HPDE6-E6E7 (cell line): ENCODE data around the gene SNCAIP.
"Not testable (repeated sequence)": the region's sequence is repeated elsewhere in the genome, so short reads cannot be mapped to it uniquely, and the experiment has no call there.

Experiments used
- DNase-seq: peaks from one replicate; pipeline ENCODE4 v3.0.0; 2011; ENCODE audit warnings: missing footprints; ENCODE audit errors: extremely low spot score

Gene SNCAIP

DNA sequence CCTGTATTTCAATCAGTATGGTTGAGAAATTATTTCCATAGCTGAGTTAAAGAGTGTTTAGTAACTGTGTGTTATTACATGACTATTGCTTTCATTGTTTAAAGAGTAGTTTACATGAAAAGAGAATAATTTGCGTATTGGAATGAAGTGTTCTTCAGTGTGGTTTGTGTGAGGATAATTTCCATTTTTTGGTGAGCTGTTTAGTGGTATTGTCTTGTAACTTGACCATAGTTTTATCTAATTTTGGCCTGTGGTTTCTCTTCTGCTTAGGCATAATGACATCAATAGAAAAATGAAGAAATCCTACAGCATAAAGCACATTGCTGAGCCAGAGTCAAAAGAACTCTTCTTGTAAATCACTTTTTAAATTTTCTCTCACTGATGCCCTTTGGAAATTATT is 151.2 kb downstream of the SNCAIP start:
- no peak for DNase-seq

DNA sequence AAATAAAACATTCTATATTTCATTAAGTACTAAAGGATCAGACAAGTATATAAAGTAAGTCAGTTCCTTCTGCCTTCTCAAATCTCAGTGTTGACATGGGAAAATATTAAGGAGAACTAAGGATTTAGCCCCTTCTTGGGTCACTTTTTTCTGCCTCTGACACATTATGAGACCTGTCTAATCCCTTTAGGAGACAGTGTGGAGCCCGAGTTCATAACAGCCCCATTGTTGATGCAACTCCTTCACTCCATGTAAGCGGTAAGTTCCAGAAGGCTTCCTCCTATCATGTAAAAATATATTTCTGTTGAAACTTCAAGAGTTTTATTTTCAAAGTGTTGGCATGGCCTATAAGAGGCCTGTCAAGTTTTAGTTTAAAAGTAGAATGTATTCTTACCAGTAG is 152.2 kb downstream of the SNCAIP start:
- no peak for DNase-seq

DNA sequence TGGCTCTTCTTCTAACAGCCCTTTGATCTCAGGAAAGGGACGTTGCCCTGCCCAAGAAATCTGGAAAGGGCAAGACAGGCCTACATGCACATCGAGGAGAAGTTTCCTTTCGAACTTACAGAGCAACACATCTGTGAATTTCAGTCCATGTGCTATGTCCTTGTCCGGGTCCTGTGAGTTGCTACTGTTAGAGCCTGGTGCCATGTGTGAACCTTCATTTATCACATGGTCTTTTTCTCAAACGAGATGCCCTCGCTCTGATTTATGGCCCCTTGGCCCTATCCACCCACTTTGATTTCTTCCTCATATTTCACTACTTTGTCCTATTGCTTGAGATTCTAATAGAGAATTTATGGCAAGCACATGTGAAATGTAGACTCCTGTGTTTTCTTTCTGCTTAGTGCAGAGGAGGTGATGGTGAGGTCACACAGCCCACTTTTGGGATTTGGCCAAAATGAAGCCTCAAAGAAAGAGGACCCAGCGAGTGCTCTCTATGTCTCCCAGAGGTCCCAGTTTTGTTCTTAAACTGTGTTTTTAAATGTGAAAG is 153.1 kb downstream of the SNCAIP start:
- no peak for DNase-seq

DNA sequence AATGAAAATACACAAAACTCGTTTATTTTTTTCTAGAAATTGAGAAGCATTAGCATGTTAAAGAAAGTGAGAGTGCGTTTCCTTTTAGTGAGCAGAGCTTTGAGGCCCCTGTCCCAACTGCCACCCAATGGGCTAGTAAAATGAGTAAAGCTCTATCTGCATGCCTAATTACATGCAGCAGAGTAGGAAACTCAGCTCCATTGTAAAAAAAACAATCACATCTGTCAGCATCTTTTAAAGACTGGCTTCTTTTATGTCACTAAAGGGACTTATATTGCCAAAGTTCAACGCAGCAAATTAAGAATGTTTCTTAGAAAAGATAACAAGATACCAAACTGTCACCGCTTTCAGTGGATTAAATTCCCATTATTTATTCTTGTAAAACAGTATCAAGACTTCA is 154.0 kb downstream of the SNCAIP start:
- no peak for DNase-seq

DNA sequence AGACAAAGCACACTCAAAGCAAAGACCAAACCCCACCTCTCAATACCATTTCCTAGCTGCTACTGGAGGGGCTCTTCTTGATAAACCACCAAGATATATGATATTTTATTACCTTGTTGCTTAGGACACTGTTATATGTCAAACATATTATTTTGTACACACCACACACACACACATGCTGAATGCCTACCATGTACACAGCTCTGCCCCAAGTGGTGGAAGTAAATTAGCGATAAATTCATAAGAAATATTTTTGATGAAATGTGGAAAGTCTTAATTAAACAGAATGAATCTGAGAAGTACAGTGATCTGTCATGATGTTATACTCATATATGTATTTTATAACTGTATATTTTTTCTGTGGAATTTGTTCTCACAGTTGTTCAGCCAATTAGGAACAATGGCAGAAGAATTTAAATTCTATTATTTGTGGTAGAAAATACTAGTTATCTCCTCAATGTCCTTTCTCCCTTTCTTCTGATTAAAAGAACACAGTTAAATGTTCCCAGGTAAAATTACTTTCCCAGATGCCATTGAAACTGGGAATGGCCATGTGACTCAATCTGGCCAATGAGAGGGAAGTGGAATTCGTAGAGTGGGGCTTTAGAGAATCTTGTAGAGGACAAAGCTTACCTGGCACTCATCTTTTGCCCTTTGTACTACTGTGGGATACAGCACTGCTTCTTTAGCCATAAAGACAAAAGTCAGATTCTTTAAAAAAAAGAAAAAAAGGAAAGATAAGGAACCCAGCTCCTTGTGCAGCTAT is 156.5 kb downstream of the SNCAIP start:
- no peak for DNase-seq

DNA sequence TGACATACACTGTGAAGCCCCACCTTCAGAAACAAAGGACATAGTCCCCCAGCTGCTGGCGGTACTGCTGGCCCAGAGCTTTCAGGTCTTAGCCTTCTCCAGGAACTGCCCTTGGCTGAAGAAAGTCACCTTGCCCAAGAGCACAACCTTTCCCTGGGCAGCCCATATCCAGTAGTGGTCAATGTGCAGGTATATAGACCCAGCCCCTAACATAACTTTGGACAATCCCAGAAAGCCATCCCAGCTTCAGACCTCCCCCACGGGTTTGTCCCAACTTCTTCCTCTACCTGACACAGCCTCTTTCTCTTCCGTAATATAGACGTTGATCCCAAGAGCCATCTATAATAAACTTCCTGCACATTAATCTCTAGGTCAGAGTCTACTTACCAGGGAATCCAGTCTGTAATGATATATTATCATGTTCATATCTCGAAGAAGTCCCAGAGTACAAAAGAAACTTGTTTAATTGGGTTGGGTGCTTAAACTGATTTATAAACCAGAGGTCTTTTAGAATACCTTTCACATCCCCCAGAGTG is 157.4 kb downstream of the SNCAIP start:
- no peak for DNase-seq

DNA sequence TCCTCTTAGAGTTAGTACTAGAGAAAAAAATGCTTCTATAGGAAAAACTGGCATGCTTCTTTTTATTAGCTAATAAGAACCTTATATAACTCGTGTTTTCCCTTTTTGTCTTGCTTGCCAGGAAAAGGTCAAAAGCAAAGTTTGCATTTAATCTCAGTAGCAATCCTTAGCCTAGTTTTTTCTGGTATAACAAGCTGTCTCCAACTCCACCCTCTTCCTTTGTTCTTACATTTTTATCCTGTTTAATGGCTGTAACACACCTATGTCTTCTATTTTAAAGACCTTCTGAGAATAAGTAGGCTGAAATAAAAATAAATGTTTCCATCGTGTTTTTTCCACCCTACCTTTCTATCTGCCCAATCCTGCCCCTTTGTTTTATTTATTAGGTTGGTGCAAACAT is 158.3 kb downstream of the SNCAIP start:
- no peak for DNase-seq

DNA sequence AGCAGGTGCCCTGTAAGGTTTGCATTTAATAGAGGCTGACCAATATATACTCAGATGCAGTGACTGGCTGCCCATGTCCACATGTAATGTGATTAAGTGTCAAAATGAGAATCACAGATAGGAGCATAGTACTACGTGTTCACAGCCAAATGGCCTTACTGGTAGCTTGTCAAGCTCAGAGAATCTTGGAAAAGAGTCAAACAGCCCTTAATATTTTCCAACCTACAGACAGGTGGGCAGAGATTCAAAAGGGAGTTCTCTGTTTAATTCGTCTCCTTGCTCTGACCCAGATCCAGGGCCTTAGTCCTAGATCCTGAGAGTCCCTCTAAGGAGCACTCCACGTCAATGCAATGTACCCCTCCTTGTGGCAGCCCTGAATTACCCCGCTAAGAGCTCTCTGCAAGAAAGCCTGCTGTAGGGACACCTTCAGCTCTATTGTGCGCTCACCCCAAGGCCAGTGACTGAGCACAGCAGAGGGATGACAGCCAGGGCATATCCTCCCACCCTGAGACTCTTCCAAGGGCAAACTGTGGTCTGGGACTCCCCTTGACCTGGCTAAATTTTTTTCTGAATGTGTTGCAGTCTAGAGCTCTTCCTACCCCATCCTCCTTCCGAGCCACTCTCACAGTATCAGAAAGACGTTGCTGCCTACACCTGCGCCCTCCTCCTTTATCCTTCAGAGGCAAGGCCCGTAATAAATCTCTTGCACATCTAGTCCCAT is 159.2 kb downstream of the SNCAIP start:
- no peak for DNase-seq

DNA sequence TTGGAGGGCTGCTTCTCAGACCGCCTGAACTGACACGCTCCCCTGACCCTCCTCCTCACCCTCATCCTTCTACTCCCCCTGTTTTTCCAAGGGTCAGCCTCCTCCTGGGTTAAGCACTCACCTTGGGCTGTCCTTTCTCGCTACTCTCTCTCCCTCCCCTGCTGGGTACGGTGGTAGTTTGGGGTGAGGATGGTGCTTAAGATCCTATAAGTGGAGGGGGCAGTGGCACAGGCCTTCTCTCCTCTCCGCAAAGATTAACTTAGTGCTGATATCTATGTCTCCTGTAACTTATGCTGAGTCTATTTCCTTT is 159.7 kb downstream of the SNCAIP start:
- no peak for DNase-seq

DNA sequence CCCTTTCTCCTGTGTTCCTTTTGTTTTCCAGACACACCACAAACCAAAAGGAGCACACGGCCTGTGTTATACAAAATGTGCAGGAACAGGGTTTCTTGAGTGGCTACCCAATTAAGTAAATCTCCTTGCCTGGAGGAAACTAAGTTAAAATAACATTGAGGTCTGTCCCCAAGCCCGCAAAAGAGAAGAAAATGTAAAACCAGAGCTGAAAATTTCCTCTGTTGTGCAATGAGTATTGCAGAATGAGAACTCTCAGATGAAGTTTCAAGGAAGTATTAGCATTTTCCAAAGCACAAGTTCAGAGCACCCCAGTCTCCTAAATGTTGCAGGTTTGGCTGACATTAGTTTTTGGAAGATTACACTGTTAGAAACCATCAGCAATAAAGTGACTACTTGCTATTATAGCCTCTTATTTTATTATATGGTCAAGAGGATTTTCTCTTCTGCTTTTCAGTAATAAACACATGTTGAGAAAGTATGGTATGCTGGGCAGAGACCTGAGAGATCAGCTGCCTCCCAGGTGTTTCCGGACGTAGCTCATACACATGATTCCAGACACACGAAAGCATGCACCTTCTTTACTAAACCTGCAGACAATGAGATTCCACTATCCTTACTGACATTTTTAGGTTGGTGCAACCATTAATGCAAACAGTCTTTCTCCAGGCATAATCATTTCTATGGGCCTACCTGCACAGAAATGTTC is 161.3 kb downstream of the SNCAIP start:
- DNase-seq = no peak

DNA sequence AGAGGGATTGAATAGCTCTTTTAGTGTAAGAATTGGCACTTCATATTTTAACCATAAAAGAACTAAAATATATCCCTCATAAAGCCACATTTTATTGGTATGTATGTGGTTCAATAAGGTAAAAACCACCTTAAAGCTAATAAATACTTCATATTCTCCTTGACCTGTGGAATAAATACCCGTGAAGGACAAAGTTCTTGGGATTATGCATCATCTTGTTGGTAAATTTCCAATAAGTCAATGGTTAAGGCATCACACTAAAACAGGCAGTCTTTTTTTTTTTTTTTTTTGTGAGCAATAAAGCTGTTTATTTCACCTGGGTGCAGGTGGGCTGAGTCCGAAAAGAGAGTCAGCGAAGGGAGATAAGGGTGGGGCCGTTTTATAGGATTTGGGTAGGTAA is 161.9 kb downstream of the SNCAIP start:
- DNase-seq = no peak

DNA sequence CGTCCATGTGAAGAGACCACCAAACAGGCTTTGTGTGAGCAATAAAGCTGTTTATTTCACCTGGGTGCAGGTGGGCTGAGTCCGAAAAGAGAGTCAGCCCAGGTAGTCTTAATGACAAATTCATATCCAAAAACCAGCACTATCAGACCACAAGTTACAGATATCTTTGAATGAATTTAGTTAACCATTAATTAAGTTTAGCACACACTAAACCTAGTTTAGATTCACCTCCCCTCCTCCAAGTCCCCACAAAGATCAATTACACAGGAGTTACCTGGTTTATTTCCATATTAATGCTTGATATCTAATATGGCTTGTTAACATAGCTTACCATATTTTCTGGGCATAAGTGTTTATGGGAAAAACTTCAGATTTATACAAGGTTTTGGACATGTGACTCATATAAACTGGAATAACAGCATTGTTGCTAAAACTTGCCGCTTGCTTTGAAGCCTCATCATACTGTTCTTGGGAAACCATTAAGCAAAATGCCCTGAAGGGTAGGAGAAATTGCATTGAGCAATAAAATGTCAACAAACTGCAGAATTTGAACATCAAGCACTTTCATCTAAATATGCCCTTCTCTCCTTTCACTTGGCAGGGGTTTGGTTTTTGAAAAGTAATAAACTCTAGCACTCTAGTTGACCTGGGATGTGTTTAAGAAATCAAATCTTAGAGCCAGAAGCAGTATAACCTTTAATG is 166.9 kb downstream of the SNCAIP start:
- peak; percentile 69 for DNase-seq

DNA sequence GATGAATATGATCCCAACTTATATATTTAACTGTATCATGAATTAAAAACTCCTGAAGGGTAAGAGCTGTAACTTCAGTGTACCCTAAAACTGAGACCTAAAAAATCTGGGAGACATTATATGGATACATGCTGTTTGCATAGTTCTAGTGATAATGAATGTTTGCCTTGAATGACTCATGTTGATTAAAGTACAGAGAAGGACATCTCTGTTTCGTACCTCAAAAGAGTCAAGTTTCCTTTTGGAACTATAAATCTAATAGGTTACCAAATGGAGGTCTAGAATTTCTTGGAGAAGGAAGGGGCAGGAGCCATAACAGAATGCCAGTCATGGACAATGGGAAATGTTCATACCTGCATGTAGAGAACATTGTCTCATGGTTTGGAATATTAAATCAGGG is 168.1 kb downstream of the SNCAIP start:
- no peak for DNase-seq

DNA sequence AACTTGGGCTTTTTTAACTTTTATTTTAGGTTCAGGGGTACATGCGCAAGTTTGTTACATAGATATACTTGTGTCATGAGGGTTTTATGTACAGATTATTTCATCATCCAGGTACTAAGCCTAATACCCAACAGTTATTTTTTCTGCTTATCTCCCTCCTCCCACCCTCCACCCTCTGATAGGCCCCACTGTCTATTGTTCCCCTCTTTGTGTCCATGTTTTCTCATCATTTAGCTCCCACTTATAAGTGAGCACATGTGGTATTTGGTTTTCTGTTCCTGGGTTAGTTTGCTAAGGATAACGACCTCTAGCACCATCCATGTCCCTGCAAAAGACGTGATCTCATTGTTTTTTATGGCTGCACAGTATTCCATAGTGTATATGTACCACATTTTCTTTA is 172.1 kb downstream of the SNCAIP start:
- no peak for DNase-seq

DNA sequence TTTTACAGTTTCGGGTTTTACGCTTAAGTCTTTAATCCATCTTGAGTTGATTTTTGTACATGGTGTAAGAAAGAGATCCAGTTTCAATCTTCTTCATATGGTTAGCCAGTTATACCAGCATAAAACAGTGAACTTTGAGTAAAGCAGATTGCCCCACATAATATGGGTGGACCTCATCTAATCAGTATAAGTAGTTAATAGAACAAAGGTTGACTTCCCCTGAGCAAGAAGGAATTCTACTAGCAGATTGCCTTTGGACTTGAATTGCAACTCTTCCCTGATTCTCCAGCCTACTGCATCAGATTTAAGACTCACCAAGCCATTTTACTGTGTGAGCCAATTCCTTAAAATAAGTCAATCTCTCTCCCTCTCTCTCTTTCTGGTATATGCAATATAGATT is 173.2 kb downstream of the SNCAIP start:
- DNase-seq = no peak

DNA sequence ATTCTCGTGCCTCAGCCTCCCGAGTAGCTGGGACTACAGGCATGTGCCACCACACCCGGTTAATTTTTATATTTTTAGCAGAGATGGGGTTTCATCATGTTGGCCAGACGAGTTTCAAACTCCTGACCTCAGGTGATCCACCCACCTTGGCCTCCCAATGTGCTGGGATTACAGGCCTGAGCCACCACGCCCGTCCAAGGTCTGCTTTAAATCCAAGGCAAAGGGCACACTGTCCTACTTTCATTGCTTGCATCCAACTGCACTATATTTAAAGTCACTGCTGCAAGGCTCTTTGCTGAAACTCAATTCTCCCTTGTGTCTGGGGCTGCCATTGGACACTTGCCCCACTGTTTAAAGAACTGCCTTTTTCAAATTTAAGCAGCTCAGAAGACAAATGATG is 174.6 kb downstream of the SNCAIP start:
- not testable (repeated sequence) for DNase-seq

DNA sequence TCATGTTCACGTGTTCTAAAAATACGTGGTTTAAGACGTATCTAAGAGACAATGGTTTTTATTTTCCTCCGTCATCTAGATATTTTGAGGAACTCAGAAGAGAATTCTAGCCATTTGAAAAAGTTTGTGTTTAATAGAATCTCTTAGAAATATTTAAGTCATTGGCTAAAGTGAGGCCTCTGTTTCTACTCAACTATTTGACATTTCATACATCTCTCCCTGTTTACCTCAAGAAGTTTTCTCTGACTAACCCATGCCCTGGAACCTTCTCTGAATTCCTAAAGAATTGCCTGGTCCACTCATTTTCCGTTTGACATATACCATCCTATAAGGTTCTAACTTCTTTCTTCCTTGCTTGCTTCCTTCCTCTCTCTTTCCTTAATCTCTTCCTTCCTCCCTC is 178.7 kb downstream of the SNCAIP start:
- no peak for DNase-seq

DNA sequence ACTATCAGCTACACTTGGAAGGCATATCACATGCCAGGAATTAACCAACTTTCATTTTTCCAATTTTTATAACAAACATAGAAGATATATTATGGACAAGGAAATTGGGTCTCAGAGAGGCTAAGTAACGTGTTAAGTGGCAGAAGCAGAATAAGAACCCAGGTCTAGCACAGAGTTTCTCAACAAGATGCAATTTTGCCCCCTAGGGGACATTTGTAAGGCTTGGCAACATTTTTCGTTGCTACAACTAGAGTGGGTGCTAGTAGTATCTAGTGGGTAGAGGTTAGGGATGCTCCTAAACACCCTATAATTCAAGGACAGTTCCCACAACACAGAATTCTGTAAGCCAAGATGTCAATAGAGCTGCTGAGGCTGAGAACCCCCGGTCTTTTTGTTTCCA is 180.6 kb downstream of the SNCAIP start:
- DNase-seq = no peak

DNA sequence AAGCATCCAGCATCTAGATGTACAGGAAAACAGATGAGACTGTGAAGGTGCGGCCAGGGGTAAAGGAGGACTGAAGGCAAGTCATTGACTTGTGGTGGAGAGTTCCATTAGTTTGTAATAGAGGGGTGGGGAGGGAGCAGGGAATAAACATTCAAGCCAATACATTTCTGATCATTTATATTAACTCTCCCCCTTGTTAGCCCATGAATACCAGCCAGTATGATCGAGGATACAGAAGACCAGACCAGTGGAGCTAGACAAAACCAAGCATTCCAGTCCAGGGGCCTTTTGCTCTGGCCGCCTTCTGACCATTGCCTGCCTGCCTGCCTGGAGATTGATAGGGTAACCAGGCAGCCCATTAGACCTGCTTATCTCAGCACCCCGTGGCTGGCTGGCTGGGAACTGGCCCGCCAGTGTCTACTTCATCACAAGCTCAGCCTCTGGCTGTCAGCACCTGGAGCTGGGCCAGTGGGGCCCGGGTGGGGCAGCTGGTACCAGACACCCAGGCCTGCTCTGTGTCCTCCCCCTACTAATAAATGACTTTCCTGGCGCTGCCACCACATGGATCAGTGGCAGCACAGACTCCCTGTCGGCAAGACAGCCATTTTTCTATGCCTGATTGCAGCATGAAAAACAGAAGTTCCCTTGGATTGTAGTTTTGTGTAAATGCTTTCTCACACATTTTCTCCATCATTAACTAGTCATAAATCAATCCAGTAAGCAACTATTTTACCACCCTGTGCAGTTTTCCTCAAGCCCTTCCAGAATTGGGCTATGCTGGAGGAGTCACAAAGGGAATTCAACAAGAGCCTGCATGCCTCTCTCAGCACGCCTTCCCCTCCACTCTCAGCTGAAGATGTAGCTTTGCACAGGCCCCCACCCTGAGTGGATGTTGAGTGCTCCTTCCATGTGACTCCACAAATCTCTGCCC is 181.3 kb downstream of the SNCAIP start:
- DNase-seq = no peak

DNA sequence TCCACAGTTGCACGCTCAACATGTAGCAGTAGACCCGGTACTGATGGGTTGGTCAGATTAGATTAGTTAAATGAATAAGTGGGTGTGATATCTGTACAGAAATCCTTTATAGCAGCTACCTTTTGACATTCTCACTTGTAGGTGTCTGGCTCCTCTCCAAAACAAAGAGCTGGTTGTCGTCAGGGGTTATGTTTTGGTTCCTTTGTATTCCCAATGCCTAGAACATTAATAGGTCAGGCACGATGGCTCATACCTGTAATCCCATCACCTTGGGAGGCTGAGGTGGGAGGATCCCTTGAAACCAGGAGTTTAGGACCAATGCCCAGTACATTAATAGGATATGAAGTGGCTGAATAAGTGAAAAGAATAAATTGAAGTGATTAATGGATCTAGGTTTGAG is 182.1 kb downstream of the SNCAIP start:
- DNase-seq = no peak

DNA sequence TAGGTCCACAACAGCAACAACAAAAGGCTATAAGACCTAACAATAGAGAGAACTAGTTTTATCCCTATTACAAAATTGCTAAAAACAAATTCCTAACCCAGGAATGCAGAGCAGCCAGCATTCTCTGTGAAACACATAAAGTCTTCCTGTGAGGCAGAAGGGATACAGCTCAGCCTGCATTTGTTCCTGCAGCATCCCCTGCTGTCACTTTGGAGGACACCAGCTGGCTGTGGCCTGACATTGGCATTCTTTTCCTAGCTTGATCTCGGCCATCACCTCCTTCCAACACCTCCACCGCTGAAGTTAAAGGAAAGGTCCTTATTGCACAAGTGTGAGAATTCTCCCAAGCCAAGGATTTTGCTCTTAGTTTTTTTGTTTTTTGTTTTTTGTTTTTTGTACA is 186.1 kb downstream of the SNCAIP start:
- DNase-seq = no peak
